Stimulated activated naive CD8-positive, alpha-beta T cell treated with anti-CD3 and anti-CD28 coated beads, Interleukin-15, amount 100 ng/mL, for 72 hours (primary cell): ENCODE measurements around the gene LUC7L.
"Not testable (repeated sequence)": the region's sequence is repeated elsewhere in the genome, so short reads cannot be mapped to it uniquely, and the experiment has no call there.

Experiments
- ATAC-seq: fragments of 150-1000 bp; cut with Tn5 transposase; 2 replicates; pipeline ENCODE4 v1.10.0; 2021; ENCODE audit warnings: mild to moderate bottlenecking, moderate library complexity
- DNase-seq, 2 donors: peaks; one replicate each; pipeline ENCODE4 v3.0.0; 2021 to 2022
- H3K27ac Mint-ChIP-seq, 2 donors: one replicate each; pipeline ENCODE4 v1.8.0; 2022; ENCODE audit warnings: mild to moderate bottlenecking in 2 of 2, mixed read lengths in 2 of 2, moderate library complexity in 2 of 2
- H3K27me3 Mint-ChIP-seq: one replicate; pipeline ENCODE4 v1.8.0; 2022; ENCODE audit warnings: mixed read lengths
- H3K4me1 Mint-ChIP-seq: one replicate; pipeline ENCODE4 v1.8.0; 2022; ENCODE audit warnings: mild to moderate bottlenecking, mixed read lengths
- H3K4me3 Mint-ChIP-seq, 2 donors: one replicate each; pipeline ENCODE4 v1.8.0; 2022; ENCODE audit warnings: mild to moderate bottlenecking in 2 of 2, mixed read lengths in 2 of 2, moderate library complexity in 1 of 2
- H3K9me3 Mint-ChIP-seq, 2 donors: one replicate each; pipeline ENCODE4 v1.8.0; 2022; ENCODE audit warnings: mixed read lengths in 2 of 2

Gene LUC7L

DNA sequence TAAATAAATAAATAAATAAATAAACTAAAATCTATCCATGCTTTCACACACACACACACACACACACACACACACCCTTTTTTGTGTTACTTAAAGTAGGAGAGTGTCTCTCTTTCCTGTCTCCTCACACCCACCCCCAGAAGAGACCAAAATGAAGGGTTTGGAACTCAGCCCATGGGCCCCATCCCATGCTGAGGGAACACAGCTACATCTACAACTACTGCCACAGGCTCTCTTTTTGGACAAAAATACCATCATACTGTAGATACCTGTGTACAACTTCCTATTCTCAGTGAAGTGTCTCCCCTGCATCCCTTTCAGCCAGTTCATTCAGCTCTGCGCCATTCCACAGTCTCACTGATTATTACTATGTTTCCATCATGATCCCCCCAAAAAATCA is 58.5 kb downstream of the LUC7L start:
- Mint-ChIP-seq H3K4me1 (peaks cover 43% of the 10 kb centered on the region), H3K27me3 (peaks cover 92% of the 10 kb centered on the region), H3K27ac (no peak overlapping the region), H3K9me3 (no peaks in the 10 kb centered on the region), H3K4me3 (no peak overlapping the region)
- ATAC-seq = no peak
- DNase-seq = no peak

DNA sequence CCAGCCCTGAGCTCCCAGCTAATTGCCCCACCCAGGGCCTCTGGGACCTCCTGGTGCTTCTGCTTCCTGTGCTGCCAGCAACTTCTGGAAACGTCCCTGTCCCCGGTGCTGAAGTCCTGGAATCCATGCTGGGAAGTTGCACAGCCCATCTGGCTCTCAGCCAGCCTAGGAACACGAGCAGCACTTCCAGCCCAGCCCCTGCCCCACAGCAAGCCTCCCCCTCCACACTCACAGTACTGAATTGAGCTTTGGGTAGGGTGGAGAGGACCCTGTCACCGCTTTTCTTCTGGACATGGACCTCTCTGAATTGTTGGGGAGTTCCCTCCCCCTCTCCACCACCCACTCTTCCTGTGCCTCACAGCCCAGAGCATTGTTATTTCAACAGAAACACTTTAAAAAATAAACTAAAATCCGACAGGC is 59.2 kb downstream of the LUC7L start:
- Mint-ChIP-seq H3K4me1 (peaks cover 48% of the 10 kb centered on the region), H3K27me3 (peaks cover 92% of the 10 kb centered on the region)
- ATAC-seq, DNase-seq, H3K4me3 Mint-ChIP-seq, H3K27ac Mint-ChIP-seq, H3K9me3 Mint-ChIP-seq: not testable (repeated sequence)

DNA sequence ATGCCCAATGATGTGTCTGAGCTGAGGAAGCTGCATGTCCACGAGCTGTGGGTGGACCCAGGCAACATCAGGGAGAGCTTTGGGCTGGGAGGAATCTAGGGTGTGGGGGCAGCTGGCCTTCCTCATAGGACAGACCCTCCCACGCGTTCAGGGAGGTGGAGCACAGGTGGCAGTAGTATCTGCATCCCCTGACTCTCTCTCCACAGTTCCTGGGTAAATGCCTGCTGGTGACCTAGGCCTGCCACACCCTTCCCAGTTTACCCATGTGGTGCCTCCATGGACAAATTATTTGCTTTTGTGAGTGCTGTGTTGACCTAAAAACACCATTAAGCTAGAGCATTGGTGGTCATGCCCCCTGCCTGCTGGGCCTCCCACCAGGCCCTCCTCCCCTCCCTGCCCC is 60.2 kb downstream of the LUC7L start:
- peaks cover 83% of the 10 kb centered on the region for H3K27me3 Mint-ChIP-seq

DNA sequence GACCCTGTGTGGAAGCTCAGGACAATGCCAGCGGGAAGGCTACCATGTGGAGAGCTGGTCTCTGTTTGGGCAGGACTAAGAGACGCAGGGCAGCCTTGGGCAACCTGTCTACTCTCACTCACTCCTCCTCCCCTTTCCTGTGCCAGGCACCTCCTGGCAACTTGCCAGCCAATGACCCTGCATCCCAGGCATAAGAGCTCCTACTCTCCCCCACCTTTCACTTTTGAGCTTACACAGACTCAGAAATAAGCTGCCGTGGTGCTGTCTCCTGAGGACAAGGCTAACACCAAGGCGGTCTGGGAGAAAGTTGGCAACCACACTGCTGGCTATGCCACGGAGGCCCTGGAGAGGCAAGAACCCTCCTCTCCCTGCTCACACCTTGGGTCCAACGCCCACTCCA is 60.8 kb downstream of the LUC7L start:
- Mint-ChIP-seq H3K4me3 (no peak overlapping the region), H3K27me3 (peaks cover 77% of the 10 kb centered on the region), H3K9me3 (no peaks in the 10 kb centered on the region), H3K27ac (no peak overlapping the region), H3K4me1 (peaks cover 32% of the 10 kb centered on the region)
- DNase-seq = no peak
- no peak for ATAC-seq

More for the DNA sequence above, 60.2 kb downstream of the LUC7L start:
- Mint-ChIP-seq H3K9me3 (no peaks in the 10 kb centered on the region), H3K27ac (no peak overlapping the region), H3K4me3 (no peak overlapping the region), H3K4me1 (peaks cover 38% of the 10 kb centered on the region)
- DNase-seq = no peak
- ATAC-seq = no peak

DNA sequence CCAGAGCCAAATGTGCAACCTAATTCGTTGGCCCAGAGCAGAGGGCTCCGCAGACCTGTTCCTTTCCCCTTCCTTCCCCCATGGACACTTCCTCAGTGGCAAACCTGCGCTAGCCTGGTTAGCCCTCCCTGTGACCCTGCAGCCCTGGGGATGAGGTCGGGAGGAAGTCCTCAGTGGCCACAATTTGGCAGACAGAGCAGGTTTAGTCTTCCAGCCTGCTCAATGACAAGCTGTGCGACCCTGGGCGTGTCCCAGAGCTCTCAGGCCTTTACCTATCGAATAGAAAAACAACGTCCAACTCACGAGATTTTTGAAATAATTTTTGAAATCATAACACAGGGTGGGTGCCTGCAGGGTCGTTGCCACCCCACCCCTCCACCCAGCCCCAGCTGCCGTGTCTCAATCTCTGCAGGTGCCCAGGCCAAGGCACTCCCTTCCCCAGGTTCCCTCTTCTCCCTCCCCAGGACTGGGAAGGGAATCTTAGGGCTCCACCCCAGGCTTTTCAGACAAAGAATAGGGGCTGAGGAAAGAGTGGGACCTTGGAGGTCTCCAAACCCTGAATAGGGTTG is 62.0 kb downstream of the LUC7L start:
- Mint-ChIP-seq H3K27me3 (peaks cover 81% of the 10 kb centered on the region), H3K9me3 (no peaks in the 10 kb centered on the region), H3K27ac (no peak overlapping the region), H3K4me3 (no peak overlapping the region), H3K4me1 (peaks cover 30% of the 10 kb centered on the region)
- no peak for DNase-seq
- ATAC-seq = no peak

DNA sequence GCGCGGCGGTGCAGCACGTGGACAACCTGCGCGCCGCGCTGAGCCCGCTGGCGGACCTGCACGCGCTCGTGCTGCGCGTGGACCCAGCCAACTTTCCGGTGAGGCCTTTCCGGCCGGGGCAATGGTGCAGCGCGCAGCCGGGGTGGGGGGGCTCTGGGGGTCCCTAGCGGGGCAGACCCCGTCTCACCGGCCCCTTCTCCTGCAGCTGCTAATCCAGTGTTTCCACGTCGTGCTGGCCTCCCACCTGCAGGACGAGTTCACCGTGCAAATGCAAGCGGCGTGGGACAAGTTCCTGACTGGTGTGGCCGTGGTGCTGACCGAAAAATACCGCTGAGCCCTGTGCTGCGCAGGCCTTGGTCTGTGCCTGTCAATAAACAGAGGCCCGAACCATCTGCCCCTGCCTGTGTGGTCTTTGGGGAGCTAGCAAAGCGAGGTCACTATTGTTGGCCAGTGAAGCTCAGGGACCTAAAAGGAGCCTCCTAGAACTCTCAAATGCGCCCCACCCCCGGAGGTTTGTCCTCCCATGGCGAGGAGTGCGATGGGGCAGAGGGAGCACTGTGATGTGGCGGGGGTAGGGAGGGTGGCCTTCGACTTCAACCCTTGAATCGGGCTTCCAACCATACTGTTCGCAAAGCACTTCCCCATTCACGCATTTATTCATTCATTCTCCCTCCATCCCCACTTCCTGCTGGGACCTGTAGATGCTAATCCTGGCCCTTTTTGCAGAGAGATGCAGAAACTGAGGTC is 62.7 kb downstream of the LUC7L start:
- H3K4me3 Mint-ChIP-seq = peak overlapping the region in 1 of 2 donors; percentile 63
- H3K27me3 Mint-ChIP-seq = peaks cover 81% of the 10 kb centered on the region
- ATAC-seq = no peak
- no peak for DNase-seq
- no peak overlapping the region for H3K27ac Mint-ChIP-seq
- H3K4me1 Mint-ChIP-seq = peaks cover 30% of the 10 kb centered on the region
- H3K9me3 Mint-ChIP-seq = no peaks in the 10 kb centered on the region

DNA sequence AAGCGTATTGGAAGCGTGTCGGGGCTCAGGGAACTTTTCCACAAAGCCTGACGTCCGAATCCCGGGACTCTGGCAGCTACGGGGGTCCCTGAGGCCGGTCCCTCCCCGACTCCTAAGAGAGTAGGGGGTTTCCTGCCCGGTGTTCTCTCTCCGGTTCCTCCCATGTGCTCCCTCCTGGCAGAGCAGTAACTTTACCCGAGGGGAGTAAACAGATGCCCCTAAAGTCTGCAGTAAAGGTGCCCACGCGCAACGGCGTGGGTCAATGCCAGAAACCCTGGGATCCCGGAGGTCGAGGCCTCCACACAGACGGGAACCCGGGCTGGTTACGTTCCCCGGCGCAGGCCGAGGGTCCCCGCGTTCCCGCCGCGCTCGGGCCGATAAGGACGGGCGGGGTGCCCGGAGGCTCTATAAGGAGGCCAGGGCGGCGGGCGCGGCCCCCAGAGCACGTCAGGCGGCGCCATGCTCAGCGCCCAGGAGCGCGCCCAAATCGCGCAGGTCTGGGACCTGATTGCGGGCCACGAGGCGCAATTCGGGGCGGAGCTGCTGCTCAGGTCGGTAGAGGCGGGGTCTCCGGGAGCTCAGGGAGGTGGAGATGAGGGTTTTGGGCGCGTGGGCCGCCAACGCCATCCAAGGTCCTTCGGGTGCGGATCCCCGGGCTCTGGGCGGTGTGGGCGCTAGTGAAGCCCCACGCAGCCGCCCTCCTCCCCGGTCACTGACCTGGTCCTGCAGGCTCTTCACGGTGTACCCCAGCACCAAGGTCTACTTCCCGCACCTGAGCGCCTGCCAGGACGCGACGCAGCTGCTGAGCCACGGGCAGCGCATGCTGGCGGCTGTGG is 63.5 kb downstream of the LUC7L start, which contains the start of gene HBM:
TSS of gene HBM (plus strand) at position 440 of the 836 bp plus-strand sequence. CDS start at position 460, 20 bp downstream.
- Mint-ChIP-seq H3K27ac (no peak within 1 kb of the TSS), H3K9me3 (no peaks in the 10 kb centered on the region), H3K4me1 (peaks cover 27% of the 10 kb centered on the region), H3K4me3 (peak within 1 kb of the TSS; percentile 58 to 63), H3K27me3 (peaks cover 81% of the 10 kb centered on the region)
- ATAC-seq (no peak), DNase-seq (no peak)

DNA sequence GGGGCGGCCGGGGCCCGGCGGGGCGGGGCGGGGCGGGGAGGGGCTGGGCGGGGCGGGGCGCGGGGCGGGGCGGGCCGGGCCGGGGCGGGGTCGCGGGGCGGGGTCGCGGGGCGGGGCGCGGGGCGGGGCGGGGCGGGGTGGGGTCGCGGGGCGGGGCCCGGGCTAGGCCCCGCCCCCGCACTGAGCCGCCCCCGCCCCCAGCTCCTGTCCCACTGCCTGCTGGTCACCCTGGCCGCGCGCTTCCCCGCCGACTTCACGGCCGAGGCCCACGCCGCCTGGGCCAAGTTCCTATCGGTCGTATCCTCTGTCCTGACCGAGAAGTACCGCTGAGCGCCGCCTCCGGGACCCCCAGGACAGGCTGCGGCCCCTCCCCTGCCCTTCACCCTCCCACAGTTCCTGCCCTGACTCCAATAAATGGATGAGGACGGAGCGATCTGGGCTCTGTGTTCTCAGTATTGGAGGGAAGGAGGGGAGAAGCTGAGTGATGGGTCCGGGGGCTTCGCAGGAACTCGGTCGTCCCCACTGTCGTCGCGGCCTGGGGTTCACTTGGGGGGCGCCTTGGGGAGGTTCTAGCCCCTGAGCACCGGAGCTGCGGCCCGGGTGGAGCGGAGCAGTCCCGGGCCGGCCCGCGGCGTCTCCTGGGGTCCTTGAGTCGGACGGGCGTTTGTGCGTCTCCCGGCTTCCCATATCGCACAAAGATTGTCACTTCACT is 64.3 kb downstream of the LUC7L start:
- Mint-ChIP-seq H3K4me1 (peaks cover 19% of the 10 kb centered on the region), H3K27me3 (peaks cover 75% of the 10 kb centered on the region)
- peak; percentile 35 for ATAC-seq

DNA sequence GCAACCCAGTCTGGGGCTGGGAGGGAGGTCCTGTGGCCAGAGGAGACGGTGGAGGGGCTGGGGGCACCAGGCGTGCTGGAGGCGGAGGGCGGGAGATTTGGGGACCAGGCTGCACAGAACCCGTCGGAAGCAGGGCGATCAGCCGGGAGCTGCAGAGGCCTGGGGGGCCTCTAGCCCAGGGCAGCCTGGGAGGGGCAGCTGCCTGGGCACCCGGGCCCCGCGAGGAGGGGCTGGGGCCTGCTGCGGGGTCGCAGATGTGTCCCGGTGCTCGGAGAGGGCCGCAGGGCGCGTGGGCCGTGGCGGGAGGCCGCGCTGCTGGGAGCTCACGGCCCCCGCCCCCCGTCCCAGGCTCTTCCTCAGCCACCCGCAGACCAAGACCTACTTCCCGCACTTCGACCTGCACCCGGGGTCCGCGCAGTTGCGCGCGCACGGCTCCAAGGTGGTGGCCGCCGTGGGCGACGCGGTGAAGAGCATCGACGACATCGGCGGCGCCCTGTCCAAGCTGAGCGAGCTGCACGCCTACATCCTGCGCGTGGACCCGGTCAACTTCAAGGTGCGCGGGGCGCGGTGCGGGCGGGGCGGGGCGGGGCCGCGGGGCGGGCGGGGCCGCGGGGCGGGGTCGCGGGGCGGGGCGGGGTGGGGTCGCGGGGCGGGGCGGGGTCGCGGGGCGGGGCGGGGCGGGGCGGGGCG is 65.0 kb downstream of the LUC7L start:
- not testable (repeated sequence) for H3K9me3 Mint-ChIP-seq, H3K4me3 Mint-ChIP-seq, DNase-seq, H3K27ac Mint-ChIP-seq
- peak; percentile 58 for ATAC-seq
- Mint-ChIP-seq H3K4me1 (peaks cover 18% of the 10 kb centered on the region), H3K27me3 (peaks cover 75% of the 10 kb centered on the region)

More for the DNA sequence above, 64.3 kb downstream of the LUC7L start:
- DNase-seq = no peak
- H3K27ac Mint-ChIP-seq = no peak overlapping the region
- no peaks in the 10 kb centered on the region for H3K9me3 Mint-ChIP-seq
- H3K4me3 Mint-ChIP-seq = peak overlapping the region; percentile 58 to 63

DNA sequence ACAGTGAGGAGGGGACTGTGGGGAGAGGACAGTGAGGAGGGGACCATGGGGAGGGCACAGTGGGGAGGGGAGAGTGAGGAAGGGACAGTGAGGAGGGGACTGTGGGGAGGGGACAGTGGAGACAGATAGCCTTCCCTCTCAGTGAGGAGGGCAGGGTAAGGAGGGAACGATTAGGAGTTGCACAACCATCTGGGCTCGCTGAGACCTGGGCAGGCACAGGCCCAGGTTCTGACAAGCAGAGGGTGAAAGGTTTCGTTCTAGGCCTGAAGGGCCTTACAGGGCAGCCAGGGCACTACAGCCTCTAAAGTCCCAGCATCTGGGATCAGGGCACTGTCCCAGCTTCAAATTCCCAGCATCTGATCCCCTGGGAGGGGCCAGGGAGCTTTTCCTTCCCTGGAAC is 65.6 kb downstream of the LUC7L start:
- DNase-seq, H3K27ac Mint-ChIP-seq, H3K9me3 Mint-ChIP-seq: not testable (repeated sequence)
- H3K4me1 Mint-ChIP-seq = peaks cover 18% of the 10 kb centered on the region
- H3K27me3 Mint-ChIP-seq = peaks cover 75% of the 10 kb centered on the region
- H3K4me3 Mint-ChIP-seq = peak overlapping the region; percentile 38 to 56
- ATAC-seq = peak; percentile 26

DNA sequence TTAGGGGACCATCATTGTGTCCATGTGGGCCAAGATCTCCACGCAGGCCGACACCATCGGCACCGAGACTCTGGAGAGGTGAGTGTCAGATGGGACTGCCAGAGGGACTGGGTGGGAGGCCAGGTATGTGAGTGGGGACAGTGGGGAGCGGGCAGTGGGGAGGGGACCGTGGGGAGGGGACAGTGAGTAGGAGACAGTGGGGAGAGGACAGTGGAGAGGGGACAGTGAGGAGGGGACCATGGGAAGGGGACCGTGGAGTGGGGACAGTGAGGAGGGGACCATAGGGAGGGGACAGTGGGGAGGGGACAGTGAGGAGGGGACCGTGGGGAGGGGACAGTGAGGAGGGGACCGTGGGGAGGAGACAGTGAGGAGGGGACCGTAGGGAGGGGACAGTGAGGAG is 66.1 kb downstream of the LUC7L start:
- Mint-ChIP-seq H3K27me3 (peaks cover 74% of the 10 kb centered on the region), H3K4me1 (peaks cover 18% of the 10 kb centered on the region)
- DNase-seq, H3K27ac Mint-ChIP-seq, H3K9me3 Mint-ChIP-seq, H3K4me3 Mint-ChIP-seq: not testable (repeated sequence)
- peak; percentile 54 for ATAC-seq

DNA sequence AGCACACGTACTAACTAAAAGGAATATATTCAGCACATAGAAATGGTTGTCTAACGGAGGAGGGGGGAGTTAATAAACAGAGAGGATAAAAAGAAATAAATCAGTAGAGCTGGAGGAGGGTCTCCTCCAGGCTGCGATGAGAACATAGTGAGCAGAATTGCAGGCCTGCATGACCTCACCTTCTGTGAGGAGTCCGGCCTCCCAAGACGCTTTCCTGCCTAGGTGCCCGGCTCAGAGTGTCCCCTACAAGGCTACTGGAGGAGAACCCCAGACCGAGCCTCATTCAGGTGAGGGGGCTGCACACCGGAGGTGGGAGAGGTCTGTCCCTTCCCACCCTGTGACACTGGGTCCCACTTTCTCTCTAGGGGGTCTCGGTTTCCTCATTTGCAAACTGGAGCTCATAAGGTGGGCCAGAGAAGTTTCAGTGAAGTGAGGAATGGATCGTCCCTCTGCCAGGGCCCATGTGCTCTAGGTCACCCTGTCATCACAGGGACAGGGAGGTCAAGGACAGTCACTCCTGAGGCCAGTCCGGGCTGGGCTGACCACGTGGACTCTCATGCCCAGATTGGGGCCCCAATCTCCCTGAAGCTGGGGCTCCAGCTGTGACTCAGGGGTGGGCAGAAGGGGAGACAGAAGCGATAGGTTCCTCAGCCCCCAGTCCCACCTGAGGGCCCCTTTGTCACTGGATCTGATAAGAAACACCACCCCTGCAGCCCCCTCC is 66.8 kb downstream of the LUC7L start:
- Mint-ChIP-seq H3K4me3 (no peak overlapping the region), H3K9me3 (no peaks in the 10 kb centered on the region), H3K27ac (no peak overlapping the region), H3K27me3 (peaks cover 70% of the 10 kb centered on the region), H3K4me1 (peaks cover 18% of the 10 kb centered on the region)
- DNase-seq (no peak), ATAC-seq (no peak)

DNA sequence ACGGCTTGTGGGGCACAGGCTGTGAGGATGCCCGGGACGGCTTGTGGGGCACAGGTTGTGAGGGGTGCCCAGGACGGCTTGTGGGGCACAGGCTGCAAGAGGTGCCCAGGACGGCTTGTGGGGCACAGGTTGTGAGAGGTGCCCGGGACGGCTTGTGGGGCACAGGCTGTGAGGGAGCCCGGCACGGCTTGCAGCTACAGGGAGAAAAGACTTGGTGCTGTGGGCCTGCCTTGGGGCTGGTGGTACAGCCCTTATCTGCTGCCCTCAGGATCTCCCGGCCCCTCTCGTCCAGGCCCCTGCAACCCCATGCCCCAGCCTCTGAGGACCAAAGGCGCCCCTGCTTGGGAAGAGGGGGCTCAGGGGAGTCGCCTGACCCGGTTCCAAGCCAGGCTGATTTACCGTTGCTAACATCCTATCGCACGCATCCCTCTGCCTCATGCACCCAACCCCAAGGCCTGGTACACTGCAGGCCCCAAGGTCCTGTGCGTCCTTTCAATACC is 68.5 kb downstream of the LUC7L start:
- H3K27ac Mint-ChIP-seq = no peak overlapping the region
- no peaks in the 10 kb centered on the region for H3K9me3 Mint-ChIP-seq
- H3K27me3 Mint-ChIP-seq = peaks cover 69% of the 10 kb centered on the region
- no peak overlapping the region for H3K4me3 Mint-ChIP-seq
- no peak for DNase-seq
- H3K4me1 Mint-ChIP-seq = peaks cover 8% of the 10 kb centered on the region
- no peak for ATAC-seq

DNA sequence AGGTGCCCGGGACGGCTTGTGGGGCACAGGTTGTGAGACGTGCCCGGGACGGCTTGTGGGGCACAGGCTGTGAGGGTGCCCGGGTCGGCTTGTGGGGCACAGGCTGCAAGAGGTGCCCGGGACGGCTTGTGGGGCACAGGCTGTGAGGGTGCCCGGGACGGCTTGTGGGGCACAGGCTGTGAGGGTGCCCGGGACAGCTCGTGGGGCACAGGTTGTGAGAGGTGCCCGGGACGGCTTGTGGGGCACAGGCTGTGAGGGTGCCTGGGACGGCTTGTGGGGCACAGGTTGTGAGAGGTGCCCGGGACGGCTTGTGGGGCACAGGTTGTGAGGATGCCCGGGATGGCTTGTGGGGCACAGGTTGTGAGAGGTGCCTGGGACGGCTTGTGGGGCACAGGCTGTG is 69.0 kb downstream of the LUC7L start:
- ATAC-seq, H3K4me3 Mint-ChIP-seq, H3K9me3 Mint-ChIP-seq, H3K4me1 Mint-ChIP-seq, DNase-seq, H3K27ac Mint-ChIP-seq: not testable (repeated sequence)
- peaks cover 68% of the 10 kb centered on the region for H3K27me3 Mint-ChIP-seq
